ENCODE data around the gene GMPS.

DNA sequence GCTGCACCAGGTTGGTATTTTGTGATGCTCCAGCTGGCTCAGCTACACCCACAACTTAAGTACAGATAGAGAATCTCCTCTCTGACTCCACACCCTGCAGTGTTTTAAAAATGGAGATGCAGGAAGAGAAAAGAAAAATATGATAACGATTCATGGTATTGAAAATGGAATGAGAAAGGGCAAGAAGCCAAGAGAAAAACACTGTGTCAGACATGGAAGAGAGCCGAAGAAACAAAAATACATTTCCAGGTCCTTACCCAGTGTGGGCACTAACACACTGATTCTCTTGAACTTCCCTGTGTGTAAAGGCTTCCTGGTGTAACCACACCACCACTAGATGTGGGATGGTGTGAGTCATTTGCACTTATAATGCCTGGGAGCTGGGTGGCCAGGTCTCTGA lies 93.1 kb downstream of the GMPS start:
- no peak for TF ChIP-seq POLR2AphosphoS5 (IDR thresholded peaks at IDR 0.05; ENCODE audit: low read depth, low read length)
- TF ChIP-seq, protein P1, sequence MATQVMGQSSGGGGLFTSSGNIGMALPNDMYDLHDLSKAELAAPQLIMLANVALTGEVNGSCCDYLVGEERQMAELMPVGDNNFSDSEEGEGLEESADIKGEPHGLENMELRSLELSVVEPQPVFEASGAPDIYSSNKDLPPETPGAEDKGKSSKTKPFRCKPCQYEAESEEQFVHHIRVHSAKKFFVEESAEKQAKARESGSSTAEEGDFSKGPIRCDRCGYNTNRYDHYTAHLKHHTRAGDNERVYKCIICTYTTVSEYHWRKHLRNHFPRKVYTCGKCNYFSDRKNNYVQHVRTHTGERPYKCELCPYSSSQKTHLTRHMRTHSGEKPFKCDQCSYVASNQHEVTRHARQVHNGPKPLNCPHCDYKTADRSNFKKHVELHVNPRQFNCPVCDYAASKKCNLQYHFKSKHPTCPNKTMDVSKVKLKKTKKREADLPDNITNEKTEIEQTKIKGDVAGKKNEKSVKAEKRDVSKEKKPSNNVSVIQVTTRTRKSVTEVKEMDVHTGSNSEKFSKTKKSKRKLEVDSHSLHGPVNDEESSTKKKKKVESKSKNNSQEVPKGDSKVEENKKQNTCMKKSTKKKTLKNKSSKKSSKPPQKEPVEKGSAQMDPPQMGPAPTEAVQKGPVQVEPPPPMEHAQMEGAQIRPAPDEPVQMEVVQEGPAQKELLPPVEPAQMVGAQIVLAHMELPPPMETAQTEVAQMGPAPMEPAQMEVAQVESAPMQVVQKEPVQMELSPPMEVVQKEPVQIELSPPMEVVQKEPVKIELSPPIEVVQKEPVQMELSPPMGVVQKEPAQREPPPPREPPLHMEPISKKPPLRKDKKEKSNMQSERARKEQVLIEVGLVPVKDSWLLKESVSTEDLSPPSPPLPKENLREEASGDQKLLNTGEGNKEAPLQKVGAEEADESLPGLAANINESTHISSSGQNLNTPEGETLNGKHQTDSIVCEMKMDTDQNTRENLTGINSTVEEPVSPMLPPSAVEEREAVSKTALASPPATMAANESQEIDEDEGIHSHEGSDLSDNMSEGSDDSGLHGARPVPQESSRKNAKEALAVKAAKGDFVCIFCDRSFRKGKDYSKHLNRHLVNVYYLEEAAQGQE (IDR thresholded peaks at IDR 0.05; ENCODE audit: insufficient read depth in 1 of 2, low read depth in 2 of 2, low read length in 1 of 2): no peak
- TF ChIP-seq, protein P2, sequence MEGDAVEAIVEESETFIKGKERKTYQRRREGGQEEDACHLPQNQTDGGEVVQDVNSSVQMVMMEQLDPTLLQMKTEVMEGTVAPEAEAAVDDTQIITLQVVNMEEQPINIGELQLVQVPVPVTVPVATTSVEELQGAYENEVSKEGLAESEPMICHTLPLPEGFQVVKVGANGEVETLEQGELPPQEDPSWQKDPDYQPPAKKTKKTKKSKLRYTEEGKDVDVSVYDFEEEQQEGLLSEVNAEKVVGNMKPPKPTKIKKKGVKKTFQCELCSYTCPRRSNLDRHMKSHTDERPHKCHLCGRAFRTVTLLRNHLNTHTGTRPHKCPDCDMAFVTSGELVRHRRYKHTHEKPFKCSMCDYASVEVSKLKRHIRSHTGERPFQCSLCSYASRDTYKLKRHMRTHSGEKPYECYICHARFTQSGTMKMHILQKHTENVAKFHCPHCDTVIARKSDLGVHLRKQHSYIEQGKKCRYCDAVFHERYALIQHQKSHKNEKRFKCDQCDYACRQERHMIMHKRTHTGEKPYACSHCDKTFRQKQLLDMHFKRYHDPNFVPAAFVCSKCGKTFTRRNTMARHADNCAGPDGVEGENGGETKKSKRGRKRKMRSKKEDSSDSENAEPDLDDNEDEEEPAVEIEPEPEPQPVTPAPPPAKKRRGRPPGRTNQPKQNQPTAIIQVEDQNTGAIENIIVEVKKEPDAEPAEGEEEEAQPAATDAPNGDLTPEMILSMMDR (IDR thresholded peaks at IDR 0.05): no peak
- no peak for TF ChIP-seq SIN3A (IDR thresholded peaks at IDR 0.05; ENCODE audit: borderline replicate concordance, insufficient read depth, low read depth, low read length)

Measured in Panc1 (cell line).